ENCODE results near the gene C1QBP.

- TF ChIP-seq CTCF (IDR thresholded peaks at IDR 0.05; ENCODE audit: low read depth, low read length) = no peak
- no peak for TF ChIP-seq EZH2phosphoT487 (IDR thresholded peaks at IDR 0.05; ENCODE audit: low read depth)
Observed at GRCh38 chr17:5419356-5419958, 19.5 kb downstream of the C1QBP start, which contains the start of gene NUP88.

Measured in OCI-LY3 (cell line).